Skeletal muscle satellite cell (primary cell): Measurements from ENCODE around the gene ZNF460.

ENCODE experiments used
- H3K27me3 ChIP-seq: 2 replicates; pipeline ENCODE4 v1.7.0; 2013; ENCODE audit warnings: low read length; ENCODE audit not compliant: control insufficient read depth, insufficient read depth
- H3K36me3 ChIP-seq: 2 replicates; pipeline ENCODE4 v1.7.0; 2013; ENCODE audit warnings: mild to moderate bottlenecking, control low read depth, low read length; ENCODE audit not compliant: insufficient read depth
- H3K4me1 ChIP-seq: 2 replicates; pipeline ENCODE4 v1.7.0; 2013; ENCODE audit warnings: low read length; ENCODE audit not compliant: control insufficient read depth, insufficient read depth
- H3K4me2 ChIP-seq: 2 replicates; pipeline ENCODE4 v1.7.0; 2013; ENCODE audit warnings: mild to moderate bottlenecking, low read length
- H3K4me3 ChIP-seq: 2 replicates; pipeline ENCODE4 v1.7.0; 2013; ENCODE audit warnings: low read length
- H3K9ac ChIP-seq: 2 replicates; pipeline ENCODE4 v1.7.0; 2013; ENCODE audit warnings: mild to moderate bottlenecking, low read depth, low read length, moderate library complexity
- H3K9me3 ChIP-seq: replicated peaks from 2 replicates; pipeline ENCODE4 v1.7.0; 2013; ENCODE audit warnings: mild to moderate bottlenecking, control low read depth, low read length

ZNF460 gene

DNA sequence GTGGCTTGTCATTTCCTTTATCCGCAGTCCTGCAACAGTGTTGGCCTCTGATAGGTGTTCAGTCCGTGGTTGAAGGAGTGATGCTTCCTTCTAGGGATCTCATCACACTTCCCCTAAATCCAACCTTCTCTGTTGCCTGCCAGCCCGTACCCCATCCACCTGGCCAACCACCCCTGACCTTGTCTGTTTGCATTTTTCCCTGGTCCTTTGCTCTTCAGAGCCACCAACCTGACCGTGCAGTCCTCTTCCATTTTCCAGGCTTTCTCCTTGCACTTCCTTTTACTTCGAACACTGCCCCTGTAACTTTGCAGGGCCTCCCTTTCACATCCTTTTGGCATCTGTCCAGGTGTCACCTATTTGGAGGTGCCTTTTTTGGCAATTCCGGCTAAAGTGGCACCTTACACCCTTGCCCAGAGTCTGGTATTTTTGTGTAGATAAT, 696 bp downstream of the ZNF460 start:
- Histone ChIP-seq H3K27me3 (no peaks in the 10 kb centered on the region), H3K9me3 (no peaks in the 10 kb centered on the region), H3K4me3 (peak overlapping the region; percentile 83), H3K36me3 (peaks cover 27% of the 10 kb centered on the region), H3K9ac (peak overlapping the region; percentile 96), H3K4me1 (peaks cover 23% of the 10 kb centered on the region), H3K4me2 (peak overlapping the region; percentile 87)

DNA sequence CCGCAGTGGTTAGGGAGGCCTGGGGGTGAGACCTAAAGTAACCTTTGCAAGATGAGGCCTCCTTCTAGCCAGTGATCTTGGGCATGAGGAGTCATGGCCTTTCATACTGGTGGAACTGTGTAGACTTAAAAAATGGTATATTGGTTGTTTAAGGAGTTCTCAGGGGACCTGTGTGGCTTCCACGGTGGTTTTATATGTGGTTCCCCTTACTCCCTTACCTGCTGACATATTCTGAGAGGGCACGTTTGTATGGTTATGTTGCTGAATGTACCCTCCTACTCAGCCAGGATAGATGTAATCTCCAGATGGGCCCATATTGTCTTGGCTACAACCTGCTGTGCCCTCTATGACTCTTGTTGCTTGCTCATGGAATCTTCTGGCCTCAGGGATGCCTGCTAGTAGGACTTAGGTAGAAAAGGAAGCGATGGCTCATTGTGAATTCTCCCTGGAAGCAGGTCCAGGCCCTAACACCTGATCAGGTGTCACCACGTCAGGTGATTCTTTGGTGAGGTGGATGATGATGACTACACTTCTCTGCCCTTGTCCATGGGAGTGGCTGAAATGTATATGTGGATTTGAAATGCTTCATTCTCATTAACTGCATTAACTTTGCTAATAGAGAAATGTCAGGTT, 1.8 kb downstream of the ZNF460 start:
- peaks cover 36% of the 10 kb centered on the region for H3K36me3 ChIP-seq
- H3K4me1 ChIP-seq = peaks cover 23% of the 10 kb centered on the region
- peak overlapping the region; percentile 87 for H3K4me2 ChIP-seq
- no peaks in the 10 kb centered on the region for H3K27me3 ChIP-seq
- peak overlapping the region; percentile 83 for H3K4me3 ChIP-seq
- H3K9ac ChIP-seq = no peak overlapping the region
- H3K9me3 ChIP-seq = no peaks in the 10 kb centered on the region

DNA sequence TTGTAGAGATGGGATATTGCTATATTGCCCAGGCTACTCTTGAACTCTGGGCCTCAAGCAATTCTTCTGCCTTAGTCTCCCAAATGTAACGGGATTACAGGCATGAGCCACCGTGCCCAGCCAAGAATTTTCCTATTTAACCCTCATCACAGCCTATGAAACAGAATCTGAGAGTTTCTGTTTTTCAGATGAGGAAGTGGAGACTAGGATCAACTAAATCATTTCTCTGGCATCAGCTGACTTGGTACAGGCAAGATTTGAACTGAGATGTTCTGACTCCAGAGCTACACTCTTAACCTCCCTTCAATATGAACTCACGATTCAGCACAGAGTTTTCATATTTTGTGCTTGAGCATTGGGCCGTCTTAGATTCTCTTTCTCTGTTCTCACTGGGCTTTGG, 8.1 kb downstream of the ZNF460 start:
- no peaks in the 10 kb centered on the region for H3K27me3 ChIP-seq
- H3K4me3 ChIP-seq = no peak overlapping the region
- peaks cover 4% of the 10 kb centered on the region for H3K4me1 ChIP-seq
- H3K4me2 ChIP-seq = no peak overlapping the region
- peaks cover 88% of the 10 kb centered on the region for H3K36me3 ChIP-seq
- no peaks in the 10 kb centered on the region for H3K9me3 ChIP-seq
- no peak overlapping the region for H3K9ac ChIP-seq

DNA sequence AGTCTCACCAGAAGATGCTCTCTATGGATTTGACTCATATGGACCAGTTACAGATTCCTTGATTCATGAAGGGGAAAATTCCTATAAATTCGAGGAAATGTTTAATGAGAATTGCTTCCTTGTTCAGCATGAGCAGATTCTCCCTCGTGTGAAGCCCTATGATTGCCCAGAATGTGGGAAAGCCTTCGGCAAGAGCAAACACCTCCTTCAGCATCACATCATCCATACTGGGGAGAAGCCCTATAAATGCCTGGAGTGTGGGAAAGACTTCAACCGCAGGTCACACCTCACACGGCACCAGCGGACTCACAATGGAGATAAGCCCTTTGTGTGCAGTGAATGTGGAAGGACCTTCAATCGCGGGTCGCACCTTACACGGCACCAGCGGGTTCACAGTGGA, 10.7 kb downstream of the ZNF460 start:
- Histone ChIP-seq H3K27me3 (no peaks in the 10 kb centered on the region), H3K4me1 (no peaks in the 10 kb centered on the region), H3K4me2 (no peak overlapping the region), H3K36me3 (peaks cover 89% of the 10 kb centered on the region), H3K4me3 (no peak overlapping the region), H3K9ac (no peak overlapping the region), H3K9me3 (no peaks in the 10 kb centered on the region)

DNA sequence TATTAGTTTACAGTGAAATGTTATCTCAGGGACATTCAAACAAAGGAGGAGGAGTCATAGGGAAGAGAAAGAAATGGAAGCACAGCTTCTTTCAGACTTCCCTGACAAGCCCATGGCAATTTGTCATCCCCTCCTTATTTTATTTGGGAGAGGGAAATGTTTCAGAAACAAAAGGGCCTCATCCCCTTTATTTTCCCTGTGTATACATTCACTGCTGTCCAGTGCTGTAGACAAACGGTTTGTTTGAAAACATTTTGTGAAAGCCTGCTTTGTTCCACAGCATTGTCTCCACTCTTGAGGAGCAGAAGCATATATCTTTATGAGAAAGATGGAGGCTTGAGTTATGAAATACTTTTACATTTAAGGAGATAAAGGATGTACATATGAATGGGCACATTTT, 12.3 kb downstream of the ZNF460 start:
- Histone ChIP-seq H3K4me1 (no peaks in the 10 kb centered on the region), H3K4me3 (no peak overlapping the region), H3K36me3 (peaks cover 75% of the 10 kb centered on the region), H3K27me3 (no peaks in the 10 kb centered on the region), H3K4me2 (no peak overlapping the region), H3K9me3 (no peaks in the 10 kb centered on the region), H3K9ac (no peak overlapping the region)

DNA sequence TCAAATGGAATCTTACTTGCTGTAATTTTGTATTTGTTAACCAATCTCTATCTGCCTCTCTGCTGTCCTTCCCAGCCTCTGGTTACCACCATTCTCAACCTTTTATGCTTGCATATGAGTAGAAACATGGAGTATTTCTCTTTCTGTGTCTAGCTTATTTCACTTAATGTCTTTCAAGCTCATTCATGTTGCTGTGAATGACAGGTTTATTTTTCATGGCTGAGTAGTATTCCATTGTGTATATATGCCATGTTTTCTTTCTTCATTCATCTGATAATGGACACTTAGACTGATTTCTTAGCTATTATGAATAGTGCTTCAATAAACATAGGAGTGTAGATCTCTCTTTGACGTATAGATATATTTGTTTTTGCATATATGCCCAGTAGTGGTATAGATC, 13.4 kb downstream of the ZNF460 start:
- no peaks in the 10 kb centered on the region for H3K27me3 ChIP-seq
- H3K36me3 ChIP-seq = peaks cover 71% of the 10 kb centered on the region
- H3K4me1 ChIP-seq = no peaks in the 10 kb centered on the region
- H3K9ac ChIP-seq = no peak overlapping the region
- H3K9me3 ChIP-seq = no peaks in the 10 kb centered on the region
- H3K4me3 ChIP-seq = no peak overlapping the region
- H3K4me2 ChIP-seq = no peak overlapping the region

DNA sequence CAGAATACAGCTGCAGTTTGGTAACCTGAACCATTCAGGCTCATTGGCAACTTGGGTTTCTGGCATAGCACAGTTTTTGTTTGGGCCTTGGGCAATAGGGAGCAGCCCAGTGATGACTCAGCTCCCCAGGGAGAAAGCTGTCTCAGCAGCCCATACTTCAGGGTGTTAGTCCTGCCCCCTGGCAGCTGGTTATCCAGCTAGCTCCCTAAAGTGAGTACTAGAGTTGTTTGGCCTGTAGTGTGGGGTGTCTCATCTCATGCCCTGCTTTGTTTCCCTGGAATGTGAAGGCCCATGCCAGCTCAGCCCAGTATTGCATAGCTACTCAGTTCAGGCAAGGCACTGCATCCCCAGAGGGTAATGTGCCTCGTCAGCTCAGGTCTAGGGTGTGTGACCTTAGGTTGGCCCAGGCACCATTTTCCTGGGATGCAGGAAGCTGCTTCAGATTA, 21.8 kb downstream of the ZNF460 start:
- peak overlapping the region; percentile 13 for H3K4me3 ChIP-seq
- no peaks in the 10 kb centered on the region for H3K27me3 ChIP-seq
- peaks cover 27% of the 10 kb centered on the region for H3K36me3 ChIP-seq

DNA sequence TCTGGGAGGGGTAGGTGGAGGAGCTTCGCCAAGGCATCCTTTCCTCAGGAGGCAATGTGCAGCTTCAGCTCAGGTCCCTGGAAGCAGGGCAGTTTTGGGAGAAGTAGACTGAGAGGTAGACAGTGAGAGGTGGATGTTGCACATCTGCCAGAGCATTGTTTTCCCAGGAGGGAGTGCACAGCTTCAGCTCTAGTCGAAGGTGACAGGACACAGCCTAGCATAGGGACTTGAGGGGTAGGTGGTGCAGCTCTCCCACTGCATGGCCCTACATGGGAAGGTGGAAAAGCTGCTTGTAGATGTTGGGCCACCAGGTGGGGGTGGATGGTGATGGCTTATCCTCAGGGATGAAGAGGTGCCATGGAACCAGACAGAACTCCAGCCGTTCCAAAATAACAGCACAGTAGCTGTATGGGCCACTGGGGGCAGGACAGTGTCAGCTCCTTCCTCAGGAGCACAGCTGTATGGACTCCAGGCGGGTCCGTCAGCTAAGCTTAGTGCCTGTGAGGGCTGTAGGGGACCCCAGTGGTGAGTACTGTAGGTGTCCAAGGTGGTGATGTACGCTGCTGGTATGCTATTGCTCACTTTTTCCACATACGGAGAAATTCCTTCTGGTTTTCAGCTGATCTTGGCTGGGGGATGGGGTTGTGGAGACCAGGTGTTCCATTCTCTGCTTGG, 22.6 kb downstream of the ZNF460 start:
- Histone ChIP-seq H3K27me3 (no peaks in the 10 kb centered on the region), H3K9me3 (no peaks in the 10 kb centered on the region), H3K4me1 (peaks cover 21% of the 10 kb centered on the region), H3K4me3 (no peak overlapping the region), H3K36me3 (peaks cover 23% of the 10 kb centered on the region), H3K9ac (peak overlapping the region; percentile 16), H3K4me2 (peak overlapping the region; percentile 32)

More for the DNA sequence above, 21.8 kb downstream of the ZNF460 start:
- Histone ChIP-seq H3K4me1 (peaks cover 21% of the 10 kb centered on the region), H3K4me2 (peak overlapping the region; percentile 32), H3K9ac (peak overlapping the region; percentile 16), H3K9me3 (no peaks in the 10 kb centered on the region)

DNA sequence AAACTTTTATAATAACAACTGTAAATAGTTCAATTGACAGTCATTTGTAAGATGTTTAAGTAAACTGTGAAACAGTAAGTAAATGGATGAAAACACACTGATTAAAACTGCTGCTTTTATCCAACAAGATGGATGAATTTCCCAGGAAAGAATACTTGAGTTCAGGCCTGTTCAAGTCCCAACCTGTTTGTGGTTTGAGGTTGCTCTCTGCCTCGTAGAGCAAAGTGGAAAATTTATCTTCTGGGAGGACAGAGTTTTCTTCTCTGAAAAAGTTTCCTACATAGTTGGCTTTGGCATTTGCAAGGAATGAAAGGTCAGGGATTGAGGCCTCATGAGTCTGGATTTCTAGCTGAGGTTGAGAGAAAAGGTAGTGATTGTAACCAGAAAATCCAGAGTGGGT, 24.8 kb downstream of the ZNF460 start:
- Histone ChIP-seq H3K4me2 (no peak overlapping the region), H3K27me3 (no peaks in the 10 kb centered on the region), H3K4me1 (peaks cover 21% of the 10 kb centered on the region), H3K36me3 (peaks cover 16% of the 10 kb centered on the region), H3K4me3 (no peak overlapping the region), H3K9me3 (no peaks in the 10 kb centered on the region), H3K9ac (no peak overlapping the region)

DNA sequence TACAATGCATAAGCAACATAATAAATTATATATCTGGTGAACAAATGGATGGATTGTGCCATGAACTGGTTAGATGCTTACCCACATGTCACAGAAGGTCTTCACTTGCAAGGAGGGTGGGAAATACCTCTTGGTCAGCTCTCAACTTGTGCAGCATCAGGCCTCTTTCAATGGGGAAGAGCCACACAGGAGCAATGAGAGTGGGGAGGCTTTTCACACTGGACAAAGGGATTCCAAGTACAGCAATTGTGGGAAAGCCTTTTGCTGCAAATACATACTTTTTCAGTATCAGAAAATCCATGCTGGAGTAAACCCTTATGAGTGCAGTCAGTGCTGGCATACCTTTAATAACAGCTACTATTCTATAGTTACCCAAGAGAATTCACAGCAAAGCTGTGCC, 28.2 kb downstream of the ZNF460 start:
- Histone ChIP-seq H3K4me1 (no peaks in the 10 kb centered on the region), H3K4me2 (no peak overlapping the region), H3K9ac (no peak overlapping the region), H3K36me3 (peaks cover under 1% of the 10 kb centered on the region), H3K4me3 (no peak overlapping the region), H3K27me3 (no peaks in the 10 kb centered on the region), H3K9me3 (no peaks in the 10 kb centered on the region)

DNA sequence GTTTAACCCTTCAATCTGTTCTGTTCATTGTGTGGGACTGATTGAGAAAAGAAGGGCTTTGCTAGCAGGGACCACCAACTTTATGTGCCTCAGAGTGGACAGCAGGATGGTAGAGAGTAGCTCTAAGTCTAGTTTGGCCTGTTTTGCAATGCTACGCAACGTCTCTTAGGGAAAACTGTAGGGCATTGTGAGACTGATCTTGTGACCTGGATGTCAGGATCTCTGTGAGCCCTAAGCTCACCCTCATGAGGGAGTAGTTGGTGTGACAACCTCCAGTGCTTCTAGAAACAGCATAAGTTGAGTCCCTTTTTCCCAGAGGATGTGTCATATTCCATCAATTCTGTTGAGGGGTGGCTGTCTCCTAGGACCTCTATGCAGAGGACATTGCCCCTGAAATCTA, 30.5 kb downstream of the ZNF460 start:
- Histone ChIP-seq H3K36me3 (no peaks in the 10 kb centered on the region), H3K4me1 (no peaks in the 10 kb centered on the region), H3K9me3 (no peaks in the 10 kb centered on the region), H3K9ac (no peak overlapping the region), H3K4me2 (no peak overlapping the region), H3K4me3 (no peak overlapping the region), H3K27me3 (peaks cover 17% of the 10 kb centered on the region)

DNA sequence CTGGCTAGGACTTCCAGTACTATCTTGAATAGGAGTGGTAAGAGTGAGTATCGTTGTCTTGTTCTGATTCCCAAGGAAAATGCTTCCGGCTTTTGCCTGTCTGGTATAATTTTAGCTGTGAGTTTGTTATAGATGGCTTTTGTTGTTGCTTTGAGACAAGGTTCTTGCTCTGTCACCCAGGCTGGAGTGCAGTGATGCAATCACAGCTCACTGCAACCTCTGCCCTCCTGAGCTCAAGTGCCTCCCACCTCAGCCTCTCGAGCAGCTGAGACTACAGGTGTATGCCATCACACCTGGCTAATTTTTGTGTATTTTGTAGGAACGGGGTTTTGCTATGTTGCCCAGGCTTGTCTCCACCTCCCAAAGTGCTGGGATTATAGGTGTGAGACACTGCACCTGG, 33.9 kb downstream of the ZNF460 start:
- Histone ChIP-seq H3K4me3 (no peak overlapping the region), H3K9me3 (no peaks in the 10 kb centered on the region), H3K9ac (no peak overlapping the region), H3K4me2 (no peak overlapping the region), H3K36me3 (no peaks in the 10 kb centered on the region), H3K27me3 (peaks cover 29% of the 10 kb centered on the region), H3K4me1 (no peaks in the 10 kb centered on the region)
